ENCODE results near the gene PWWP2A. TPM values are rescaled to one million over a fixed set of nuclear protein-coding genes. Genes with fewer than 3 reads are reported as not detected.

Gene PWWP2A
- total and polyA plus RNA-seq, 10 of the 15 experiments (the other 5 are each of a cell fraction or from before 2014, with no cell fraction given): 5.7 to 26.1 (median 17.7) TPM

- H3K27ac ChIP-seq (ENCODE audit: control insufficient read depth, insufficient read depth): no peak overlapping the region
- no TSS peak for BruUV-seq (replicated peaks)
- SMC1A ChIA-PET (ENCODE audit: uncharacterized antibody, unreplicated experiment): interaction anchor here (2.0 kb wide), 1 partner anchor 36 kb away, joined by 4 read pairs; no protein-coding TSS in a partner anchor
These were observed 57.5 kb downstream of the PWWP2A start for GRCh38 chr5:160061770-160062169.

GRCh38 chr5:160060001-160060400 lies 59.2 kb downstream of the PWWP2A start:
- H3K79me2 ChIP-seq (ENCODE audit: control insufficient read depth, insufficient read depth, low read length): no peaks in the 10 kb centered on the region
- ChIA-PET POLR2A (no interaction called here), RAD21 (ENCODE audit: unreplicated experiment) (no interaction called here), CTCF (interaction anchor here (1.5 kb wide), 1 partner anchor 38 kb away, joined by 4 read pairs; no protein-coding TSS in a partner anchor), SMC1A (ENCODE audit: uncharacterized antibody, unreplicated experiment) (no interaction called here)
- ATAC-seq: no peak
- no peak for FAIRE-seq
- in situ Hi-C loops (cut with MboI): no loop called here
- intact Hi-C loops (cut with micrococcal nuclease; ENCODE audit: unreplicated experiment): no loop called here
- H3K27me3 ChIP-seq (replicated peaks in 1 of 2; ENCODE audit: control insufficient read depth in 2 of 2, insufficient read depth in 2 of 2, low read length in 1 of 2): no peaks in the 10 kb centered on the region
- H2AFZ ChIP-seq (ENCODE audit: control insufficient read depth, low read depth, low read length): no peak overlapping the region
- no peak overlapping the region for H3K9ac ChIP-seq (ENCODE audit: control insufficient read depth, insufficient read depth, low read length)
- H3K27ac ChIP-seq (ENCODE audit: control insufficient read depth, insufficient read depth): no peak overlapping the region
- BruUV-seq (replicated peaks): no TSS peak
- H3K4me3 ChIP-seq: no peak overlapping the region
- 99% methylated on average over 4 of the region's 4 CpGs for WGBS (ENCODE audit: insufficient coverage, insufficient replicate concordance, low lambda C conversion rate, missing lambda C conversion rate)
- no peaks in the 10 kb centered on the region for H3K9me3 ChIP-seq (replicated peaks; ENCODE audit: control insufficient read depth, insufficient read depth, low read length)
- no peaks in the 10 kb centered on the region for H3K4me1 ChIP-seq (ENCODE audit: control insufficient read depth, insufficient read depth, low read length)
- H4K20me1 ChIP-seq (ENCODE audit: control insufficient read depth, insufficient read depth): no peaks in the 10 kb centered on the region
- H3K36me3 ChIP-seq (ENCODE audit: control insufficient read depth in 2 of 2, insufficient read depth in 2 of 2, low read length in 1 of 2): peaks cover under 1 to 11% of the 10 kb centered on the region in 2 experiments
- DNase-seq (ENCODE audit: low read depth, low spot score): no peak
- H3K4me2 ChIP-seq (ENCODE audit: control insufficient read depth, insufficient read depth): no peak overlapping the region
- no peak for TF ChIP-seq ZNF274 (IDR thresholded peaks at IDR 0.05; ENCODE audit: insufficient read depth, insufficient read length)
- no peak for TF ChIP-seq ZBTB33 (IDR thresholded peaks at IDR 0.05)
- TF ChIP-seq POLR2A (IDR thresholded peaks at IDR 0.05; ENCODE audit: low read depth, low read length): no peak
- TF ChIP-seq NR2C1 (IDR thresholded peaks at IDR 0.05): no peak
- no peak for TF ChIP-seq BCLAF1 (IDR thresholded peaks at IDR 0.05)
- no peak for TF ChIP-seq YBX1 (IDR thresholded peaks at IDR 0.05)
- TF ChIP-seq GABPA (IDR thresholded peaks at IDR 0.05; ENCODE audit: low read depth): no peak
- TF ChIP-seq ZNF622 (IDR thresholded peaks at IDR 0.05): no peak
- no peak for TF ChIP-seq ZZZ3 (IDR thresholded peaks at IDR 0.05; ENCODE audit: control insufficient read depth, insufficient read length, low read depth)

More at GRCh38 chr5:160061770-160062169, 57.5 kb downstream of the PWWP2A start:
- no peak for DNase-seq (ENCODE audit: low read depth, low spot score)
- H3K4me1 ChIP-seq (ENCODE audit: control insufficient read depth, insufficient read depth, low read length): no peaks in the 10 kb centered on the region
- TF ChIP-seq ATF7 (IDR thresholded peaks at IDR 0.05; ENCODE audit: low read depth) (no peak), BMI1 (IDR thresholded peaks at IDR 0.05; ENCODE audit: borderline replicate concordance) (no peak), SMAD1 (IDR thresholded peaks at IDR 0.05; ENCODE audit: low read depth, partially characterized antibody) (no peak), GABPA (IDR thresholded peaks at IDR 0.05; ENCODE audit: low read depth) (no peak), RBBP5 (conservative IDR thresholded peaks at IDR 0.05) (no peak), YBX1 (IDR thresholded peaks at IDR 0.05) (no peak), TAF1 (IDR thresholded peaks at IDR 0.05; ENCODE audit: borderline replicate concordance, low read depth, low read length) (no peak)
- FAIRE-seq: no peak
- CTCF ChIA-PET: interaction anchor here (0.5 to 1.4 kb wide), 4 partner anchors 19 to 328 kb away, joined by 3 to 5 read pairs (median 4); partner anchors contain the start of gene TTC1
- RAD21 ChIA-PET (ENCODE audit: unreplicated experiment): no interaction called here
- H3K36me3 ChIP-seq (ENCODE audit: control insufficient read depth in 2 of 2, insufficient read depth in 2 of 2, low read length in 1 of 2): peaks cover 4 to 11% of the 10 kb centered on the region in 2 experiments
- H3K9ac ChIP-seq (ENCODE audit: control insufficient read depth, insufficient read depth, low read length): no peak overlapping the region
- no peaks in the 10 kb centered on the region for H3K27me3 ChIP-seq (replicated peaks in 1 of 2; ENCODE audit: control insufficient read depth in 2 of 2, insufficient read depth in 2 of 2, low read length in 1 of 2)
- no peaks in the 10 kb centered on the region for H4K20me1 ChIP-seq (ENCODE audit: control insufficient read depth, insufficient read depth)
- no peaks in the 10 kb centered on the region for H3K9me3 ChIP-seq (replicated peaks; ENCODE audit: control insufficient read depth, insufficient read depth, low read length)
- no peak overlapping the region for H2AFZ ChIP-seq (ENCODE audit: control insufficient read depth, low read depth, low read length)
- H3K79me2 ChIP-seq (ENCODE audit: control insufficient read depth, insufficient read depth, low read length): no peaks in the 10 kb centered on the region
- intact Hi-C loops (cut with micrococcal nuclease; ENCODE audit: unreplicated experiment): no loop called here
- H3K4me2 ChIP-seq (ENCODE audit: control insufficient read depth, insufficient read depth): no peak overlapping the region
- POLR2A ChIA-PET: no interaction called here
- no peak for ATAC-seq
- no peak overlapping the region for H3K4me3 ChIP-seq
- in situ Hi-C loops (cut with MboI): no loop called here
- WGBS (ENCODE audit: insufficient coverage, insufficient replicate concordance, low lambda C conversion rate, missing lambda C conversion rate): 79% methylated on average over 2 of the region's 3 CpGs

Measured in GM12878 (cell line).